ENCODE results near the gene TTC7B.

Gene TTC7B

DNA sequence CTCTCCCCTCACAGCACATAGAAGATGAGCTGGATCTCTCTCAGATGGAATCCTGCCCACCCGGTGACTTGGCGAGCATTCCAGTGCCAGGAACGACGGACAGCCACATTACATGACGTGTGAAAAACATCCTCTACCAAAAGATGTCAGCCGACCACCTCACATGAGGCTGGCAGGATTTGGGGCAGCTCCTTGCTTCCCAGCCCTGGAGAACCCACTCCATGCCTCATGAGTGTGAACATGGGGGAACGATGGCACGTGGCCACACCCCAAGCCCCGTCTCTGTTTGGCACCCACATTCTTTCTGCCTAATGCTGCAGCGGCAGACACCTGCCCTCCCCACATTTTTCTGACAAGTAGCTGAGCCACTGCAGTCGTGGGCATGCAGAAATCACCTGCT lies 216.9 kb downstream of the TTC7B start:
- DNase-seq (ENCODE audit: low spot score), result no peak

DNA sequence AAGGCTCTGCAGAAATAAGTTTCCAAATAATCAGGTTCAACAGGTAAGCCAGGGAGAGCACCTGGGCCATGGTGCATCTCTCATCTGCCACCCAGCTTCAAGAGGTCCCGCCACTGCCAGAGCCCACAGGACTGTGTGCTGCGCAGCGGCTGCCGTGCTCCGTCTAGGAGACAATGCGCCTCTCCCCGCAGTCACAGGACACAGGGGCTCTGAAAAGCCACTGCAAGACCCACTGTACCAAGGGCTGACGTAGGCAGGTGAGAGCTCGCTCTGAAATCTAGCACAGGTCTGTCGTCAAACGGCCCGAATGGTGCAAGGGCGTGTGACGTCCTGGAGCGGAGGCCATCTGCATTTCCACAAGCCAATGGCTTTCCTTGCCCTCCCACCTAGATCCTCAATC lies 218.3 kb downstream of the TTC7B start:
- no peak for DNase-seq (ENCODE audit: low spot score)

DNA sequence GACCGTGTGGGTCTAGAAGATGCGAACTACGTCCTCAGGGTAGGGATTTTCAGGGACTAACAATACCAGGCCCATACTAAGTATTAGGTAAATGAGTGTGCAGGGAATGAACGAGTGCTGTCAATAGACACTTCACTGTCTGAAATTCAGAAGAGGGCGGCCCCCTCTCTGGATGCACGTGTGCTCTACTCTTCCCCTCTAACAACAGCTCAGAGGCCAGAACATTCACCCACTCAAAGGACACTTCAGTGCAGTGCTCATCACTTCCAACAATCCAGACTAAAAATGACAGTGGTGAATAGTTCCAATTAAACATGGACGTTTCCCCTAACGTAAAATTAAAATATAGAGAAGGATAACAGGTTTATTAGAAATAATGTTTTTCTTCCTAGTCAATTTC lies 219.5 kb downstream of the TTC7B start:
- DNase-seq (ENCODE audit: low spot score), result no peak

DNA sequence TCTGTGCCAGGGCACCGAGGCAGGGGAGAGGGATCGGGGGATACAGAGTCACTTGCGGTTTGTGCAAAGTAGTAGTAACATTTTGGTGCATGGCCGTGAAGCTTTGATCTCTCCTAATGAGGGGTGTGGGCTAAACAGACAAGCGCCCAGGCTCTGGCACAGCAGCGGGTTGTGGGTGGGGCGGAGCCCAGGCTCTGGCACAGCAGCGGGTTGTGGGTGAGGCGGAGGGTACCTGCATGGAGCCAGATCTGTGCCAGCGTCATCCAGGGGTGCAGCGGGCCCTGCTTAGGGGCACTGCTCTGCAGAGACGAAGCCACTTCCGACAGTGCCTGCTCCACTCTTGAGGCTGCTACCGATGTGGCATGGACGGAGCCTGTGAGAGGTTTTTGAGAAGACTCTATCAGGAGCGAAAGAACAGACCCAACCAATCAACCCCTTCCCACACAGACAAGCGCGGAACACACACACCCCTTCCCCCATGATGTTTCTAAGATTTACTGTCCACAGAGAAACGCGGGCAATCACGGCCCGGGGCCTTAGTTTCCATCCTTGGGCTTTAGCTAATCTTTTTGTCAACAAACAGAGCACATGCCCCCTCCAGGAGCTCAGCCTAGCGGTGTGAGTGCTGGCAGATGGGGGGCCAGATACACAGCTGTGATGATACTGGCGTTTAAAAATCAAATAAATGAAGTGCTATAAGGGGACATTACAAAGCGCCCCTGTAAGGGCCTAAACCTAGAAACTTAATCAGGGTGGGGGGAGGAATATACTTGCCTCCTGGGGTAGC lies 222.8 kb downstream of the TTC7B start:
- no peak for DNase-seq (ENCODE audit: low spot score)

DNA sequence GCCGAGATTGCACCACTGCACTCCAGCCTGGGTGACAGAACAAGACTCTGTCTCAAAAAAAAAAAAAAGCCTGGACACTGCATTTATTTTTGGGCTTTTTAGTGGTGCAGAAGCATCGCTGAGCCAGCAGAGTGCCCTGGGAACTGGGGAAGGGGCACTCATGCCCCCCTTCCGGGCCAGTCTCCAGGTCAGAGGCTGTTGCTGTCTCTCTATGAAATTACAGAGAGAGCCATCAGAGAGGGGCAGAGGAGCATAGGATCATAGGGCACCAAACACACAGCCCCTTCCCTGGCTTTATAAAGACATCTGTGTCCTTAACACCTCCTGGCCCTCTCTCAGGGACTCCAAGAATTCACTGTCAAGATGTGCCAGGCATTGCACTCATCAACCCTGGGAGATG lies 223.6 kb downstream of the TTC7B start:
- DNase-seq (ENCODE audit: low spot score), result no peak

DNA sequence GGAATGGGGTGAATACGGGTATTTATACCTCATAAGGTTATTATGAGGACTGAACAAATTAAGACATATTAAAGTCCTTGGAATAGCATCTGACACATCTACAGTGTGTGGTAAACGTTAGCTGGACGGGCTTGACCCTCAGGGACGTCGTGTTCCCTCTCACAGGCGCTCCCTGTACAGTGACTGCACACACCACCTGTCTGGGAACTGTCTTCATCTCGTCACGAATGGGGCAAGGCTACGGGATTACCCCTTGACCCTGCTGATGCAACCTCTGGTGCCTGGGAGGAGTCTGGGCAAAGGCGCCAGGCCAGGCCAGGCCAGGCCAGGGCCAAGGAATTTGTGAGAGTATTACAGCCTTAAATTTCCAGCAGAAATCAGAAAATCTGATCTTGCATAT lies 228.3 kb downstream of the TTC7B start:
- DNase-seq (ENCODE audit: low spot score), result no peak

DNA sequence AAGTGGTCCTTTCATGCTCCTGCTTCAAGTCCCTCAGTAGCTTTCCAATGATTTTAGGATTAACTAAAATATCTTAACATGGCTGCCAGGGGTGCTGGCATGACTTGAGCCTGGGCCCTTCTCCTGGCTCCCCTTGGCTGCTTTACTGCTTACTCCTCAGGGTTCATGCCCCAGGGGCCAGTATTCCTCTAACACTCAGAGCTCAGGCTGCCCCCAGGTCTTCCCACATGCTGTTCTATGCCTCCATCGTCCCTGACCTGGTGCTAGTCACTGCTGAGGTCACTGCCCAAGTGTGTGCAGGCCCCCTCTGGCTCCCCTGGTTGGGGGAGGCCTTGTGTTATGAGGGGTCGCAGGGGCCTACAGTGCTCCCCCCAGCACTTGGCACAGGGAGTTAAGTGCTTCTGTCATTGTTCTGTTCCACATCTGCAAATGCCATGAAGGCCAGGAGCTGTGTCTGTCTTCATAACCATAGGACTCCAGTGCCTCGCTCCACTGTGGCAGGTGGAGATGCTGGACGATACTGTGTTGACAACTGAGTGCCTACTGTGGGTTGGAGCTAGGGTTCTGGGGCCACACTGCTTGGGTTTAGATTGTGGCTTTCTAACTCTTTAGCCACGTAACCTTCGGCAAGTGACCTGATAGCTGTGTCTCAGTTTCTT lies 228.8 kb downstream of the TTC7B start:
- DNase-seq (ENCODE audit: low spot score), result no peak

DNA sequence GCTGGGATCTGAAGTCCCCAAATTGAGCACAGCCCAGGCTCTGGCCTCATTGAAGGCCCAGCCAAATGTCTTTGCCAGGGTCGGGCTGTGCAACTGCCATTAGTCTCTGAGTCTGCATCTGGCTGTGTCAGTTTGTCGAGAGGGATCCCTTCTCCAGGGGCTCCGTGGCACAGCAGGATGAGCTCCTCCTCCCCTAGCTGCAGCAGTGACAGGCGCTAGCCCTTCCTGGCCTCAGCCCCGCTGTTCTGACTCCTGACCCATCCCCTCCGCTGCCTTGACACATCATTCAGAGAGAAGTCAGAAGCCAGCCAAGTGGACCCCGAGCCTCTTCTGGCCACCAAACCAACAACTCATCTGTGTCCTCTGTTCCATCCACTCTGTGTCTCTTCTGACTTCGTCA lies 231.1 kb downstream of the TTC7B start:
- DNase-seq (ENCODE audit: low spot score), result no peak

DNA sequence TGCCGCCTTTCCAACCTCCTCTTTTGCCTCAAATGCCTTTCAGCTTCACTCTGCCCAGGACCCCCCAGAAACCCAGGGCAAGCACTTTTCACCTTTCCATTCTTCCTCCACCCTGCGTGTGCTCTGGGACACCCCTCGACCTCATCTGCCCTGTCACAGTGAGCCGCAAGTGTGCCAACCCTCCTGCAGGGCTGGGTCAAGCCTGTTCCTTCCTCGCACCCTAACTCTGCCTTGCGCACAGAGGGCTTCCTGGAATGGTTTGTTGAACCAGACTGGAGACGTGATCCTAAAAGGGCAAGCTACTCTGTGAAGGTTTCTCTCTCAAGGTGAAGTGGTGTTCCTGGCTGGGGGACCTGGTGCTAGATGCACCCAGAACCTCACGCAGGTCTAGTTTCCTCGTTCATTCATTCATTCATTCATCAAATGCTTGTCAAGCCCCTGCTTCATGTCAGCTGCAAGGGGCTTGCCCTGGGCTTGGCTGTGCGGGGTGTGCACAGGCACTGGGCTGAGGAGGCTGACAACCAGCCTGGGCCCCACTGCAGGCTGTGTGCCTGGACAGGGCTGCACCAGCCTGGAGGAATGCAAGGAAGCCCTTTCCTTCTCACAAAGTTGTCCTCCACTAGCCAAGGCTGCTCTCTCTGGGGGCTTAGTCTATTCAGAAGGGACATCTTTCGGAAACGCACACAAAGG lies 232.2 kb downstream of the TTC7B start:
- DNase-seq (ENCODE audit: low spot score), result no peak

DNA sequence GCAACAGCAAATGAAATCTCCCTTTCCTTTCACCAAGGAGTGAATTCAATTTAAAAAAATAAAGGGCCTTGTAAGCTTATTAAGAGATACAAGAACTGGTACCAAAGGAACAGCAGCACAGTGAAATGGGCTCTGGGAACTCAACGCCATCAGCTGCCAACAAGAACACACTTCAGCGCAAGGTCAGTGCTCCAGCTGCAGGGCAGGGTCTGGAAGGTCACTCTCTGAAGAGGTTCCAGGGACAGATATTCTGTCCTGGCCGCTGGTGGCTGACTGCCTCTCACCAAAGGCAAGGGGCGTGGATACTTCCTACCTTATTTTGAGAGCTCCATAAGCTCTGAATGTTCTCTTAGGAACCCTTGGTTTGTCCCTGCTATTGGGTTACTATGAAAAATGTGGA lies 232.8 kb downstream of the TTC7B start:
- no peak for DNase-seq (ENCODE audit: low spot score)

DNA sequence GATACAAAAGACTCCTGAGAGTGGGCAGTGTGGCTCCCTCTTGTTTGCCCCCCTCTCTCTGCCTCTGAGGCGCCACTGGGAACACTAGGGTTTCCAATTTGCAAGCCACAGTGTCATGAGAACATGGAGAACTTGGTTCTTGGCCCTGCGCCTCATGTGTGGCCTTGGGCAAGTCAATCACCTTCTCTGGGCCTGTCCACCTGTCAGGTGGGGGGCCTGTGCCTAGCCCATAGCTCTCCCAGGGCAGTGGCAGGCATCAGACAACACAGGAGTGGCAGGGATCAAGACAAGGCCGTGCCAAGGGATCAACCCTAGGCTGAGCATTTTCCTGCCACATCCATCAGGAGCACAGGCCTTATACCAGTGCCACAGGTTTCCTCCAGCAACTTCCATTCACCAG lies 234.1 kb downstream of the TTC7B start:
- no peak for DNase-seq (ENCODE audit: low spot score)

DNA sequence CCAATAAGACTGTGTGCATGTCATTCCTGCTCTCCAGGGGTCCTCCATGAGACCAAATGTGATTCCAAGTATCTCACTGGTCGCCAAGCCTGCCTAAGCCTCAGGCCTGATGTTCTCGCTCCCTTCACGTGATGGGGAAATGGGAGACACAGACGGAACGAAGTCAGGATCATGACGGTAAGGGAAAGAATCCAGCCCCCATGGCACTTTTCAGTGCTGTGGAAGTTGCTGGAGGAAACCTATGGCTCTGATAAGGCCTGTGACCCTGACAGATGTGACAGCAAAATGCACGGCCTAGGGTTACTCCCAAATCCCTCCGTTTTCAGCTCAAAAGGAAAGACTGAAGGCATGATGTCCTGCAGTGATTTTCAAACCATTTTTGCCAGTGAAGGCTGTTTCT lies 234.5 kb downstream of the TTC7B start:
- DNase-seq (ENCODE audit: low spot score), result no peak

DNA sequence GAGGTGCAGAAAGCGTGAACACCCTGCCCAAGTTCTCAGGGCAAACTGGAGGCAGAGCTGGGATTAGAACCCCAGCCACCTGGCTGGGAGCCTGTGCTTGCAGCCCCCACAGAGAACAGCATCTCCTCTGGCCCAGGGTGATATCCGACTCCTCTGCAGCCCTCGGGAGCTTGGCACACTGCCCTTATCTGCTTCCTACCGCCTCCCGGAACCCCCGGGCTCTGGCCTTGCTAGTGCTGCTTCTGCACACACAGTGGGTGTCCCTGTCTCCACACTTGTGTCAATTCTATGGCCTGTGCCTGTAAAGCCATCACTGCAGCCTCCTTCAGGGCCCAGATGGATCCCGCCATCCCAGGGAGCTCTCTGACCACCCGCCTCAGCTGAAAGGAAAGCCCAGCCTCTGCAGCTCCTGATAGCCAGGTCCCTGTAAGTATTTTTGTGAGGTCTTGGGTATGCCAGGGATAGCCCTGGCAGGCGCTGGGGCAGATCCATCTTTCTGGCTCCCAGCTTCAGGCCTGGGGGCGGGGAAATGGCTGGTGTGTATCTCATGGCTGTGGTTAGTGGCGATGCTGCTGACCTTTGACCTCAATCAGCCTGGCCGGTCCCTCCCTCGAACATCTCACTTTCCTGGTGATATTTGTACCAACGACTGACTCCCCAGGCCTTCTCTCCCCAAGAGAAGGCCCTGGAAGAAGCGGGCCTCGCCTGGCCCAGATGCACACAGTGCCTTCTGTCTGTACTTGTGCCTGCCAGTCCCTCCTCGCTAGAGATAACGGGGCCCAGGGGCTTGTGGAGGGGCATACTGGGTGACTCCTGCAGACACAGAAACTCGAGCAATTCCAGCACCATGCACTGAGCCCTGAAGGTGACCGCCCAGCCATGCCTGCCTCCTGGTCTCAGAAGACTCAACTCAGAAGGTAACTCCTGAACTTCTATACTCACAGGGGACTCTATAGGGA lies 235.6 kb downstream of the TTC7B start:
- no peak for DNase-seq (ENCODE audit: low spot score)

DNA sequence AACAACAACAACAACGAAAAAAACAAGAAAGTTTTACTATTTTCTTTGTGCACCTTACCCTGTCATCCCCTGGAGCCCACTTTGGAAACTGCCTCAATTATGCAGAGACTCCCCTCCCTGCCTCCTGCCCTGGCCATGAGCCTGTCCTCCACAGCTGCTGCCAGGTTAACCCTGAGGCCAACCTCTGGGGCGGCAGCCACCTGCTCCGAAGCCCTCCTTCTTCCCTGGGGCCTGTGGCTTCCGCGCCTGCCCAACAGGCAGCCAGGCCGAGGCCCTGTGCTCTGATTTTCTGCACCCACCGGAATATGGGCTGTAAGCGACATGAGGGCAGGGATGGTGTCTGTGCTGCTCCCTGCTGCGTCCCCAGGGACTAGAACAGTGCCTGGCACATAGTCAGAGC lies 236.4 kb downstream of the TTC7B start:
- DNase-seq (ENCODE audit: low spot score), result no peak

DNA sequence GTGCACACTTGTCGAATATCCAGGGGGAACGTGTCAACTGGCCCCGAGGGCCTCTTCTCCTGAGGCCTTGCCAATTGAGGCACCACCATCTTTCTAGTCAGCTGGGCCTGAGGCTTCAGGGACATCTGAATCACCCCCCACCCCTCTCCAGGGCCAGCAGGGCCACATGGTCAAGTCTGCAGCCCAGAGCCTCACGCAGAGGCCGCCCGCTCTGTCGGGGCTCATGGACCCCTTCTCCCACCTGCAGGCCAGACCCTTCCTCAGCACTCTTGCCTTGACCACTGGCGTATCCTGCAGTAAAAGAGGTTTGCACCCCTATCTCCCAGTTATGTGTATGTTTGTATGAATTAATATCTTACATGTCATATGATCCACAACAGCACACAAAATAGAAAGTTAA lies 237.1 kb downstream of the TTC7B start:
- DNase-seq (ENCODE audit: low spot score), result no peak

DNA sequence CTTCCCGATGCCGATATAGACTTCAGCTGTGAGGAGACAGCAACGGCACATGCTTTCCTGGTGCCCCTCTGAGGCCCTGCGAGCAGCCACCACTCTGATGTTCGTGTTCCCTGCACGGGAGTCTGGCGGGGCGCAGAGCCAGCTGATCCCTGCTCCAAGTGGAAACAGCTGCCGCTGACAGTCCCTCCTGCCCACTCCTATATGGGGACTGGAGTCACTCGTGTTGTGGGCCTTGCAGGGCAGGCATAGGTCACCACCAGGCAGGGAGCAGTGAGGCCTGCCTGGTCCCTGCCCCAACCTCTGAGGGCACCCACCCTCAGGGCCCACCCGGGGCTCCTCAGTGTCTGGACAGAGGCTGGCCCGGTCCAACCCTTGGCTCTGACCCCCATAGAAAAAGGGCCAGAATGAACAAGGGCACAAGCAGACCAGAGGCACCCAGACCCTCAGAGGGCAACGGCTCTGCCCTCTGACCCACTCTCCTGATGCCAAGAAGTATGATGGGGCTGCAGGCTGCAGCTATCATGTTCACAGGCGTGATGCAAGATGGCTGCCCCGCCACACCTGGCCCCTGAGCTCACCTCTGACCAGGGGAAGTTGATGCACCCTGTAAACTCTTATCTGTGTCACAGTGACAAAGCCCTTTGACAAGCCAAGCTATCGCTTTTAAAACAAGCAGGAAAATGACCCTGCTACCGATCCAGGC lies 237.8 kb downstream of the TTC7B start:
- no peak for DNase-seq (ENCODE audit: low spot score)

DNA sequence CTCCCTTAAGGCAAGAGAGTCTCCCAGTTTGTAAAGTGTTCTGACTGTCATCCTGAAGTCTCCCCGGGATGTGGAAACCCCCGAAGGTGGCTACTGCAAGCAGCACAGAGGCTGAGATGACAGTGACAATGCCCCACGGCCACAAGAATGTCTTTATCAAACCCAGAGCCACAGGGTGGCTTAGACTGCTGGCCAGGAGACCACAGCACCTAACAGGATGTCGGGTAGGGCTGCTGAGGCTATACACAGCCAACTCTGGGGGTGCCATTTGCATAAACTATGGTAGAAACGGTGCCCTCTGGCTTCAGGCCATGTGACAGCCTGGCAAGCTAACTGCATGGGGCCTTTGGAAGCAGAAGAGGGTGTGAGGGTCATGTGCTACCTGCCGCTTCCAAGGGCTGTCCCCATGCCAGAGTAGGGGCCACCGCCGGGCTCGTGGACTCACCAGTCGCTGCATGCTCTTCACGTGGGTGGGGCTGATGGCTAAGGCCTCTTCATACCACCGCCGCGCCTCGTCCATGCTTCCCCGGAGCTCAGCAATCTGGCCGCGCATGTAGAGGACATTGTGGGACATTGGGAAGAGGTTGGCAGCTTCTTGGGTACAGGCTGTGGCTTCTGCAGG lies 238.5 kb downstream of the TTC7B start:
- DNase-seq (ENCODE audit: low spot score), result no peak

DNA sequence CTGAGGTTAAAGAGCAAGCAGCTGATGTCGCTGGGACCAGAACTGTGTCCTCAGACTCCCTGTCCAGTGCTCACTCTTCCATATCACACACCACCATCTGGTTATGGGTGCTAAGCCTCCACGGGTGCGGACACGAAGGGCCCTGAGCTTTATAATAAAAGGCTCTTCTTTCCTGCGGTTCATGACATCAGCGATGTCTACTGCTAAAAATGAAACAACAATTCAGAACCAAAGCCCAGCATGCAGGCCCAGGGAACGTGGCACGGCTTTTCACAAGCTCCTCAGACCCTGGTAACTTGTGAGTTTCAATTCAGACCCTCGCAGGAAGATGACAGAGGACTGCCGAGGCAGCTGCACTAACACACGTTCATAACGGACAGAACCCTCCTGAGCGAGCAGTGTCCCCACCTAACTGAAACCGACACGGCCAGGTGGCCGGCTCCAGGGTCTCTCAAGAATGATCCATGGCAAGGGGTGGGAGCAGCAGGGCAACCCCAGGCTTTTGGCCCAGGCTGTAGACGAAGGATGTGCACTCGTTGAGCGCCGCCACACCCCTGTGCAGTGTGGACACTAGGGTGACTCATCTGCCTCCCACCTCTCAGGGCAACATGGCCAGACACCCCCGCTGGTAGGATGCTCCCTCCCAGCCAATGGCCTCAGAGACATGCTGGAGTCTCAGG lies 239.1 kb downstream of the TTC7B start:
- no peak for DNase-seq (ENCODE audit: low spot score)

DNA sequence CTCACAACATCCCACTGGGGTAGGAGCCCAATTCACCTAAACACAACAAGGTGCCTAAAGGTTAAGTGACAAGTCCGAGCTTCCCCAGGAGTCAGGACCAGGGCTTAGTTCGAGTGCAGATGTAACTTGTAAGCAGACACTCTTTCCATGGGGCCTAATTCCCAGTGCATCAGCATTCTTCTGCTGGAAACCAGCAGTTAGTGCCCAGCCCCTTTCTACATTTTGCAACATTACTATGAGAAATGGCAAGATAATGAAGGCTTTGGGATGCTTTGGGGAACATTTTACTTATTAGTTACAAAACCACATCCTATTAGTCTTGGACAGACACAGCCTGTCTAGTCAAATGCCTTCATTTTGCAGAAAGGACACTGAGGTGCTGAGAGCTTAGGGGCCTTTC lies 239.6 kb downstream of the TTC7B start:
- DNase-seq (ENCODE audit: low spot score), result no peak

DNA sequence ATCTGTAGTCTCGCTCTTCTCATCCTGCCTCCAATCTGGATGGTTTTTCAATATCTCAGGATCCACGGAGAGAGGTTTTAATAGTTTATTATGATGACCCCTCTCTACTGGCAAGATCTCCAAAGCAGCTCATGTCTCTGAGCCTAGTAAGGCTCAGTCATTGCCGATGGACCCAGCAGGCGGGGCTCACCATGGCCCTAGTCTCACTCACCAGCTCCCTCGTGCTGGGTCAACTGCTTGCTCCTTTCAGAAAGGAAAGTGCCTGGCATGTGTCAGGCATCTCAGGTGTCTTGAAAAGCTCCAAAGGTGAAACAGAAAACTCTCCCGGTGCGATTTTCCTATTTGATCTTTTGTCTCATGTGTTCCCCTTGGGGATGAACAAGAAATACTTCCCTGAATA lies 240.4 kb downstream of the TTC7B start:
- DNase-seq (ENCODE audit: low spot score), result no peak

DNA sequence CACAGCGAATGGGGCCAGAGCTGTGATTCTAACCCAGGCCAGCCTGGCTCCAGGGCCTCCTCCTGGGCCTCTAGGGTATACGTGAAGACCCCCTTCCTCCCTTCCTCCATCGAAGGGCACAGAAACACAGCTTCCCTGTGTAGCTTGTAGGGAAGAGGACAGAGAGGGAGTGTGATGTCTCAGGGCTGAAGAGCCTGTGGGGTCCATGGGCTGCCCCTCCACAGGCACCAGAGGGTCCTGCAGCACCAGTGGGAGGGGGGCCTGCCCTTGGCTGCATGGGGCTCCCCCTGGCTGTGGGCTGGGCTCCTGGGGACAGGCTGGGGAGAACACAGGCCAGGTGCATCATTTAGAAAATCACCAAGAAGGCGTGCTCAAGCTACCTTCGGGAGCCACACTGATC lies 240.9 kb downstream of the TTC7B start:
- no peak for DNase-seq (ENCODE audit: low spot score)
